A549 (cell line): ENCODE measurements around the gene DIS3L2. TPM values are rescaled to one million over a fixed set of nuclear protein-coding genes. Genes with fewer than 3 reads are reported as not detected.
A peak's percentile ranks its signal among the peaks of the same experiment; 100 is the strongest.

Experiments
- ATAC-seq, 2 experiments: fragments of 200-7000 bp in 1 of 2; fragments of >200 bp in 1 of 2; cut with Nextera tagmentation in 1 of 2; cut with Tn5 transposase in 1 of 2; 3 replicates each; pipeline versions ENCODE4 v1.8.0 to v1.9.1; 2018 to 2020; ENCODE audit warnings: mild to moderate bottlenecking in 1 of 2, moderate library complexity in 1 of 2
- CTCF ChIA-PET: fragments of 300-600 bp; sonication (Branson Sonifier 250); formaldehyde crosslinking; extraction: SDS; loops from one replicate; lab custom pipeline; 2021; ENCODE audit warnings: antibody characterized with exemption, inconsistent platforms; lab: Yijun Ruan, JAX
- POLR2A ChIA-PET: fragments of 350-600 bp; formaldehyde crosslinking; extraction: SDS; loops from one replicate; lab custom pipeline; 2021; ENCODE audit warnings: antibody characterized with exemption, inconsistent platforms; lab: Yijun Ruan, JAX
- DNase-seq, 2 experiments: peaks; one replicate each; pipeline versions ENCODE4 v3.0.0 to v3.0.0-alpha.2; 2011 to 2016; ENCODE audit warnings: low read depth in 1 of 2, low spot score in 1 of 2
- FAIRE-seq: peaks from 2 replicates; lab custom pipeline; 2011; peaks lifted over from hg19 to GRCh38; lab: Jason Lieb, UNC
- H3K27ac ChIP-seq, 2 experiments: fragments of >200 bp; sonication (Bioruptor Twin); formaldehyde crosslinking; 3 replicates each; pipeline ENCODE4 v1.5.1; 2016 to 2017
- H3K4me1 ChIP-seq: fragments of >200 bp; sonication (Bioruptor Twin); formaldehyde crosslinking; 3 replicates; pipeline ENCODE4 v1.6.1; 2016
- H3K4me2 ChIP-seq: fragments of >200 bp; sonication (Bioruptor Twin); formaldehyde crosslinking; 3 replicates; pipeline ENCODE4 v1.6.1; 2016
- H3K4me3 ChIP-seq: fragments of >200 bp; sonication (Bioruptor Twin); formaldehyde crosslinking; 3 replicates; pipeline ENCODE4 v1.5.1; 2016
- H3K9me3 ChIP-seq: fragments of >200 bp; sonication (Bioruptor Twin); formaldehyde crosslinking; 3 replicates; pipeline ENCODE4 v1.6.1; 2016
- CHD2 ChIP-seq: fragments of 150-350 bp; IDR thresholded peaks from 2 replicates; pipeline ENCODE4 v1.6.1; 2014; ENCODE audit warnings: low read length; ENCODE audit not compliant: partially characterized antibody
- CTCF ChIP-seq: fragments of >200 bp; sonication (Bioruptor Twin); formaldehyde crosslinking; IDR thresholded peaks from 3 replicates; pipeline ENCODE4 v1.5.1; 2016
- EHF ChIP-seq: fragments of 250-450 bp; sonication (Bioruptor Pico); IDR thresholded peaks from 2 replicates; pipeline ENCODE4 v1.5.0; 2020; ENCODE audit warnings: mild to moderate bottlenecking
- EHMT2 ChIP-seq: fragments of 200-600 bp; sonication (generic); IDR thresholded peaks from 2 replicates; pipeline ENCODE4 v1.6.1; 2016; ENCODE audit warnings: antibody characterized with exemption, low read depth, mild to moderate bottlenecking, moderate library complexity
- HDAC2 ChIP-seq: fragments of 200-600 bp; sonication (generic); IDR thresholded peaks from 2 replicates; pipeline ENCODE4 v1.6.1; 2016
- HMGXB4 ChIP-seq: fragments of 250-450 bp; sonication (Bioruptor Pico); IDR thresholded peaks from 2 replicates; pipeline ENCODE4 v1.5.0; 2021; ENCODE audit warnings: mild to moderate bottlenecking, moderate library complexity, borderline replicate concordance
- HOXB13 ChIP-seq: fragments of 250-450 bp; sonication (Bioruptor Pico); IDR thresholded peaks from 2 replicates; pipeline ENCODE4 v1.5.0; 2020; ENCODE audit warnings: low read depth, mild to moderate bottlenecking, moderate library complexity
- JUN ChIP-seq, 2 experiments: fragments of >200 bp; sonication (Bioruptor Twin); formaldehyde crosslinking; IDR thresholded peaks; 2 replicates in 1 of 2; 3 replicates in 1 of 2; pipeline ENCODE4 v1.6.1; 2016 to 2017
- MAFK ChIP-seq: fragments of 450-650 bp; IDR thresholded peaks from 2 replicates; pipeline ENCODE4 v1.6.1; 2014; ENCODE audit not compliant: partially characterized antibody
- MAX ChIP-seq: IDR thresholded peaks from 2 replicates; pipeline ENCODE4 v1.6.1; 2012
- PHF8 ChIP-seq: fragments of 200-600 bp; sonication (generic); IDR thresholded peaks from 2 replicates; pipeline ENCODE4 v1.6.1; 2016; ENCODE audit warnings: low read depth, mild to moderate bottlenecking, antibody characterized with exemption, moderate library complexity, borderline replicate concordance
- POLR2A ChIP-seq: IDR thresholded peaks from 2 replicates; pipeline ENCODE4 v1.6.1; 2012; ENCODE audit warnings: mild to moderate bottlenecking, low read length
- RCOR1 ChIP-seq: fragments of 150-350 bp; IDR thresholded peaks from 2 replicates; pipeline ENCODE4 v1.6.1; 2014; ENCODE audit warnings: antibody characterized with exemption, low read length, low read depth
- REST ChIP-seq: fragments of 200-600 bp; sonication (generic); IDR thresholded peaks from 2 replicates; pipeline ENCODE4 v1.6.1; 2016; ENCODE audit warnings: antibody characterized with exemption, mild to moderate bottlenecking, moderate library complexity
- ZC3H11A ChIP-seq: fragments of 450-650 bp; IDR thresholded peaks from 2 replicates; pipeline ENCODE4 v1.6.1; 2014; ENCODE audit warnings: antibody characterized with exemption, mild to moderate bottlenecking
- ZFP36 ChIP-seq: fragments of 450-650 bp; IDR thresholded peaks from 2 replicates; pipeline ENCODE4 v1.6.1; 2014; ENCODE audit warnings: borderline replicate concordance; ENCODE audit not compliant: partially characterized antibody
- WGBS: methylation state at CpG from one replicate; pipeline ENCODE4 v1.1.6; 2017; ENCODE audit errors: missing lambda C conversion rate; 5-methylcytosine and 5-hydroxymethylcytosine counted together
- polyA plus RNA-seq, 4 experiments: library from polyadenylated mRNA; depleted of rRNA in 3 of 4; stranded (reverse); fragments of >200 nt; fragmentation: RNase III in 1 of 4; extraction: RNeasy Plus Mini Kit Qiagen cat#74134 plus additional on column Dnase treatment in 1 of 4; gene quantifications; 2 replicates in 3 of 4; 3 replicates in 1 of 4; pipeline ENCODE4 v1.2.3, GENCODE V29; 2011 to 2017

The DIS3L2 gene
- polyA plus RNA-seq, 2 of the 4 experiments (the other 2 are of a cell fraction): 14.9 to 15.4 TPM

GRCh38 chr2:232103140-232103737 is 141.7 kb downstream of the DIS3L2 start:
- Histone ChIP-seq H3K4me2 (no peak overlapping the region), H3K4me3 (no peak overlapping the region), H3K9me3 (no peaks in the 10 kb centered on the region), H3K4me1 (no peaks in the 10 kb centered on the region), H3K27ac (no peak overlapping the region)
- CTCF ChIA-PET: no interaction called here
- POLR2A ChIA-PET: no interaction called here
- ATAC-seq (no peak), FAIRE-seq (no peak), DNase-seq (no peak)
- WGBS: 93% methylated on average over 2 of the region's 2 CpGs
- TF ChIP-seq CHD2: no peak
- no peak for TF ChIP-seq EHMT2
- TF ChIP-seq HMGXB4 (CRISPR knock-in tag): no peak
- no peak for TF ChIP-seq MAX
- no peak for TF ChIP-seq EHF (CRISPR knock-in tag)
- no peak for TF ChIP-seq RCOR1
- TF ChIP-seq PHF8: no peak
- TF ChIP-seq POLR2A: no peak
- no peak for TF ChIP-seq CTCF
- no peak for TF ChIP-seq REST
- TF ChIP-seq ZFP36: no peak
- TF ChIP-seq JUN (IDR thresholded peaks at IDR 0.05): no peak

GRCh38 chr2:232104076-232104646 is 142.6 kb downstream of the DIS3L2 start:
- Histone ChIP-seq H3K4me3 (no peak overlapping the region), H3K27ac (no peak overlapping the region), H3K9me3 (no peaks in the 10 kb centered on the region), H3K4me2 (no peak overlapping the region), H3K4me1 (no peaks in the 10 kb centered on the region)
- TF ChIP-seq PHF8 (no peak), RCOR1 (no peak), JUN (IDR thresholded peaks at IDR 0.05) (no peak), HOXB13 (no peak), MAFK (peak; percentile 63), ZC3H11A (no peak), HDAC2 (no peak)
- no peak for FAIRE-seq
- POLR2A ChIA-PET: no interaction called here
- ATAC-seq: no peak
- CTCF ChIA-PET: no interaction called here
- no peak for DNase-seq
- WGBS: 86% methylated on average over 2 of the region's 2 CpGs
